Measurements from ENCODE around the gene INSIG2.
"Not testable (repeated sequence)": the region's sequence is repeated elsewhere in the genome, so short reads cannot be mapped to it uniquely, and the experiment has no call there.

The INSIG2 gene

DNA sequence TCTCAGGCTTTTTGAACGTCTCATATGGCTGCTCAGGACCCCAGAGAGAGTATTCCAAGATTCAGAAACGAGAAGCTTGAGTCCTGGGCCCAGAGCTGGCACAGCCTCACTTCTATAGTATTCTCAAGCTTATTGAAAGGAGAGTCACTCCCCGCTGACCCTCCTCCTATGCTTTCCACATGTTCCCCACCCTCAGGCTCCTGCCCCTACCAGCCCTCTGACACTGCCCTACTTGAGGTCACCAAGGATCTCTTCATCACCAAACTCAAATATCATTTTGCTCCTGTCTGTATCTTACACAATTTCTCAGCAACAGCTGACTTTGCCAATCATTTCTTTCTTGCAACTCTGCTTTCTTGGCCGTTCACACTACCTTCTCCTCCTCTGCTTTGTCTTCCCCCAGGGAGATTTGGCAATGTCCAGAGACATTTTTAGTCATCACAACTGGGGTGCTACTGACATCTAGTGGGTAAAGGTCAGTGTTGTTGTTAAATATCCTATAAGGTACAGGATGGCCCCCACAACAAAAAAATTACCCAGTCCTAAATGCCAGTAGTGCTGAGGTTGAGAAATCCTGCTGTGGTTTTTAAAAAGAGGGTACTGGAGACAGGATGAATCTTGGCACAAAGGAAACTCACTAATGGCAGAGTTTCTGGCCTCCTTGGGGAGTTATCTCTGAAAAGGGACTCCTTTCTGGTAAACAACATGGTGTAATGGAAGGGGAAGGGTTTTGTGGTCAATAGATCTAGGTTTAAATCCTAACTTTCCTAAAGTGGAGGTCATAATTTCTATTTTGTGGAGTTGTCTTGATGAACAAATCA lies 26.9 kb upstream of the INSIG2 start:
- DNase-seq, result peak; percentile 11

DNA sequence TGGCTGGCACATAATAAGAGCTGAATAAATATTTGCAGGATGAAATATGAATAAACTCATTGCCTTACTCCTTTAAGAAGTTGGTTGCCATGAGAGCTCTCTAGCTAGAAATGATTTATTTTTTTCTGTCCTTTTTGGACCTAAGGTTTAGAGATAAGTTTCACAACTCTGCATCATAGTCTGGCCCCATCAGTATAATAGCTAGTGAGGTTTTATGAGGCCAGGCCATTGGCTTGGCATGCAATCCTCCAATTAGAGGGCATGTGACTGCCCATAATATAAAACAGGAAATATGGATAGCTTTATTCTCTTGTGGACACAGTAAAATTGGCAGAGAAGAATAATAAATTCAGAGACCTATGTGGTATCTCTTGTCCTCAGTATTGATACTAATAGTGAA lies 26.2 kb upstream of the INSIG2 start:
- DNase-seq, result no peak

DNA sequence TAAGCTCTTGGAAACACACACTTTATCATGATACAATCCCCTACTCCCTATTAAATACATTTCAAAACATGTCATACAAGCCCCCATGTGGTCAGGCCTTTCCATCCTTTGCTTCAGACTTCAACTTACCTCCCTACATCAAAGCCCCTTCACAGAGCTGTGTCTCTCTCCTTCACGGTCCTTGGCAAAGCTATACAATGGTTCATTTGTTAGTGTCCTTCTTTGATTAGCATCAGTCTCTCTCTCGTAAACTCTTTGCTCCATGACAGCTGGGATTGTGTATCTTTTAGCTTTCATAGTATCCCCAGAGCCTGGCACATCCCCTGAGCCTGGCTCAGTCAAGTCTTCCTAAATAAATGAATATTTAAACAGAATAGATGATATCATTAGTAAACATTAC lies 25.6 kb upstream of the INSIG2 start:
- DNase-seq, result no peak

DNA sequence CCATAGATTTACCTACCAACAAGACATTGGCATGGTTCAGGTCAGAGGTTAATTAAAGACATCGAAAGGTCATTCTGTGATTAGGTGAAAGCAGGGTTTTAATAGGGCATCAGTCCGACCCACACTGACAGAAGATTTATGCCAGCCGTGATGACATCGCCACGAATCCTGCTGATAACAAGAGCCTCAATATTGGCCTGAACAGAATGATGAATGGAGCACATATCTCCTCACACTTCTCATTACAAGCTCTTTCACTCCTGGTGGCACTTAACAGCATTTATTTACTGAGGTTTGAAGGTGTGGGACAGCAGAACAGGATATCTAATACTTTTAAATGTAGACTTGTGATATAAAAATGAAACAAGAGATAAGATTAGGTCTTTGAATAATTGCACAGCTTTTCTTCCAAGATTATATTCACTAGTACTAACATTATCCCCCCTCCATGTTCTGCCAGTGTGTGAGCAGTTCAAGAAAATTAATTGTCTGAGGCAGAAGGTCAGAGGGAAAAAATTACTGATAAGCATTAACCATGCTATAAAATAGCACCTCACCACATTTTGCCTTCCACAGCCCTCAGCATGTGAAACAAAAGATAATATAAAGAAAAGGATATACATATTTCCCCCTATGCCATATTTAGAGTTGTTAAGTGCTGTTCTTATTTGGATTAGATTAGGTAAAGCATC lies 23.1 kb upstream of the INSIG2 start:
- DNase-seq, result no peak

DNA sequence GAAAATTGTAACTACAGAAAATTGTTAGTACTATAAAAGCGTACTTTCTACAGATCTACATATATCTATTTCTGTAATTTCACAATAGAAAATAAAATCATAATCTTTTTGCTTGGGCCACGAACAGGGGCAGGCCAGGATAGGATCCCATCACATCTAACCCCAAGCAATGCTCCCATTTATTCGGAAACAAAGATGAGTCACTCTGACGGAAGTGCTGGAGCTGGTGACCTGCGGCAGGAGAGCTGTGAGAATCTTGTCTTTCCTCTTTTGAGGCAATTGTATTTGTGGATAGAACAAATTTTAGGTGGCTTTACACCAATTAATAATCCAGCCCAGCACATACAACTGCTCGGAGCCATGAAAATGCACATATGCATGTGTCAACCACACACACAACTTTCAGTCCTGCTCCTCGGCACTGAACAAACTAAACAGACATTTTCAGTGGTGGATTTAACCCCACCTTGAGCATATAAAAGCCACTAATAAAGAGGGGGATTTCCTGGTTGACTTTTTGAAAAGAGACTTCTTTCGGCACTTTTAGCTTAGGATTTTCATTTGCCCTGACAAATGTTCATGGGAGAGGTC lies 22.3 kb upstream of the INSIG2 start:
- no peak for DNase-seq

DNA sequence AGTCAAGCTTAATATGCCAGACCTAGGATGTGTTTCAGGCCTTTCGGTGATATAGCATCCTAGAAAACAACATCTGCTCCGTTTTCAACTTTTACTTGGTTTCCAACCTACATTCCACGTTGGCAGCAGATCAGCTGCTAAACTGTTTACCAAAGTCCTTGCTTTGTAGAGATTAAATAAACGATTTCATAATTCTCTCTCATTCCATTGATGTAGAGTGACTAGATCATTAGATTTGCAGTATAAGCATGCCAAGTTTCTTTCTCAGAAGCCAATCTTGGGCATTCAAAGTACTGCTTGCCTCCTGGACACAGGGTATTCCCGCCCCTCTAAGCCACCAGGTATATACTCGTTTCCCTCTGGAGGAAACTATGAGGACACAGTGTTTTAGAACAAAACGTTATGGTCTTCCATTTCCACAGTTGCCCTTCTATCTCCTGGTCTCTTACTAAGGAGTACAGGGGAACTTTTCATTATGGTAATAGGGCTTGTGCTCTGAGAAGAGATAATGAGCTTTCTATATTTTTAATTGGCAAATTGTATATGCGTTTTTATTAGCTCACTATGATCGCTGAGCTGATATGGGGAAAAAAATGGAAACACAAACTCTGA lies 10.5 kb upstream of the INSIG2 start:
- DNase-seq, result no peak

DNA sequence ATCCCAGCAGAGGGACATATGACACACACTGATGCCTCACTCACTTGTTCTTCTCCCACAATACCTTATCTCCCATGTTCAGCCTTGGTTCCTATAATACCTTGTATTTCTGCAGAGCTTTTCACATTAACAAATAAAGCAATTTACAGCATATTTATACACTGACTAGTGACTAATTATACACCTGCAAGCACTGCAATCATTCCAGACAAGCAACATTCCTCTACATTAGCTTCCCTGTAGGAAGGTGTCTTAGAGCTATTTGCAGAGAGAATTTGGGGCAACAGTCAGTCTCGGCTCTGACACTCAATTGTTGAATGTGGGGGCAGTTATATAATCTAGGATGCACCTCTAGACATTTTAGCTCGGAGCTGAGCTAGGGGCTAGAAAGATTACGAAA lies 9.5 kb upstream of the INSIG2 start:
- no peak for DNase-seq

DNA sequence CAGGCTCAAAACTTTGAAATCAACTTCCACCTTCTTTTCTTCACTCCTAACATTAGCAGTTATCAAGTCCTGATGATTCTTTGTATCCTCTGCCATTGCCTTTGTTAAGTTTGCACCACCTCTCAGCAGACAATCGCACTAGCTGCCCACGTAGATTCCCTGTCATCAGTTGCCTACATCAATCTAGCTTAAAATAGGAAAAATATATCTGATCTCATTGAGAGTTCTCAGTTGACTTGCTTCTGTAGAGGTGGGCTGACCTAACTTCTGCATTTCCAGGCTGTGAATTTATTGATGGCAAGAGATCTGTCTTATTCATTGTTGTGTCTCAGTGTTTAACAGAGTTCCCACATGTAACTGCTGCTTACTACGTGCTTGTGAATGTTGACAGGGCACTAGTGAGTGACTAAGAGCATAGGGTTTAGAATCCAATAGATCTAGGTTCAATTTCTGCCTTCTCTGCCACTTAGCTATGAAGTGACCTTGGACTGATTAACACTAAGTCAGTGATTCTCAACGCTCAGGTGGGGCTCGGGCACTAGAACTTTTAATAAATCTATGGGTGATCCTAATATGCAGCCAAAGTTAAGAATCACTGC lies 3.7 kb upstream of the INSIG2 start:
- no peak for DNase-seq

DNA sequence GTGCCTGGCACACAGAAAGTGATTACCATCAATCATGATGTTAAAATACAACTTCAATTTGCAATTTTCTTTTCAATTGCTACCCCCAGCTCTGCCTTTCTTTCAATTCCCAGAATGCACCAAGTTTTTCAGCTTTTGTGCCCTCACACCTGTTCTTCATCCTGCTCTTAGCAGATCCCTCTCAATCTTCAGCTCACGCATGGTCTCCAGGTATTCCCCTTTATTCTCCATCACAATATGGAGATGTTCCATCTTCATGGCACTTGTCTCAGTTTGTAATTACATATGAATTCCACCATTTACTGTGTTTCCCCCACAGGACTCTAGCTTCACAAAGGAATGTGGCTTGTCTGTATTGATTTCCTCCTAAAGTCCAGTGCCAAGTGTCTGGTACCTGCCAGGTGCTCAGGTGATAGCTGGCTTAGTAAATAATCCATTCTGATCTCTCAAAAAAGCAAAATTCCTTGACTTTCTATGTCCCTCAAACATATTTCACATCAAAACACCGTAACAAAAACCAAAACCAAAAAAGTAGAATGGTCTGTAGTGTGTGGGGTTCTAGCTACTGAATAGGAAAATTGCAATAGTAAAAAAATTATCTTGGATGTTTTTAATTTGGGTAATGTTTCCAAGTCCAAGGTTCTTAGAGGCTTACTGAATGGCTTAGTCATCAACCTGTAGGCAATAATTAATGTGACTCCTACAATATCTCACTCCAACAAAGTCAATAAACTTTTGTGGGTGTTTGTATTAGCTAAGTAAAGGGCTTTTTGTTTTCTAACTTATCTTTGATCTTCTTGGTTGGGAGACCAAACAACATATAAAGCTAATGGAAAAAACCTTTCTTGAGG lies 2.9 kb upstream of the INSIG2 start:
- DNase-seq, result no peak

DNA sequence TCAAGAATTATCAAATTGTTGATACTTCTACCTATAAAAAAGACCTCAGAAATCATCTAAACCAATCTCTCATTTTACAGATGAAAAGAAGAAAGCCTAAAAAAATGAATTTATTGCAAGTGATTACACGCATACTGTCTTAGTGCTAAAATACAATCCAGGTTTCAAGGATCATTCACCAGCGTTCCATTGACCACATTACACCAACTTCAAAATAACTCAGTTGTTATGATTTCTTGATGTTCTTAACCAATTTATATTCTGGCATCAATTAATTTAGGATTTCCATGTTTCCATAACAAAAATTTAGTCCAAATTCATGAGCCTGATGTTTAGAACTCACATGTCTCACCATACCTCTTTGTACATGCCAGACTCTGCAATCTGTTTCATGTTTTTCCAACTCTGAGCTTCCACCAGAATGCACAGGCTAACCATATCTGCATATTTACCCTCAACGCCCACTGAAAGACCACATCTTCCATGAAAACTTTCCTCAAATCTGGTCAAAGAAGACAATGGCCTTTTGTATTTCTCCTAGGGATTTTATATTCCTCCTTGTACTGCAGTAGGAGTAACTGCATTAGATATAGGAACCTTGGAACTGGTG lies 2.1 kb upstream of the INSIG2 start:
- no peak for DNase-seq

DNA sequence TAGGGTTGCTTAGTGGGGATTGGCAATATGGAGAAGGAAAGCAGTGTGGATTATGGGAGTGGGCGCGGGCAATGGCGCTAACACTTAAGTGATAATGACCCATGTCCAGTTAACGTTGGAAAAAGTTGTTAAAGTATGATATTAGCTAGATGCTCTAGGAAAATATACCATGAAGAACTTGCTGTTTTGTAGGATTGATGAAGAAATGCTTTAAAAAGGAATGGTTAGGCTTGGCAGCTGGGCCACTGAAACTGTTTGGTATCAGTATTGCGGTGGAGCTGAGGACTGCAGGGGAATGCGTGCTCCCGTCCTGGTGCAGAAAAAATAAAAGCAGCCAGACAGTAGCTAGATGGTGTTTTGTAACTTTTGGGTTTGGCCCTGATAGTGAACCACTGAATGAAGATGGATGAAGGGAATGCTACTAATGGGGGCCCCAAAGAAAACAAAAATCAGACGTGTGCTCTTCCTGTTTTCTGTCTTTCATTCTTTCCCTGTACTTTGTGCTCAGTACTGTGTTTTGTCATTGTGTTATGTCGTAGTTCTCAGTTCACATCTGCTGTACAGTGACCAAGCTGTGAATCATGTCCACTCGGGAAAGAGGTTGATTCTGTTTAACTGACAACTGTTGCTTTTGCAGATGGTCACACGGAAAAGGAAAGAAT lies 999 bp downstream of the INSIG2 start:
- DNase-seq, result peak; percentile 22

DNA sequence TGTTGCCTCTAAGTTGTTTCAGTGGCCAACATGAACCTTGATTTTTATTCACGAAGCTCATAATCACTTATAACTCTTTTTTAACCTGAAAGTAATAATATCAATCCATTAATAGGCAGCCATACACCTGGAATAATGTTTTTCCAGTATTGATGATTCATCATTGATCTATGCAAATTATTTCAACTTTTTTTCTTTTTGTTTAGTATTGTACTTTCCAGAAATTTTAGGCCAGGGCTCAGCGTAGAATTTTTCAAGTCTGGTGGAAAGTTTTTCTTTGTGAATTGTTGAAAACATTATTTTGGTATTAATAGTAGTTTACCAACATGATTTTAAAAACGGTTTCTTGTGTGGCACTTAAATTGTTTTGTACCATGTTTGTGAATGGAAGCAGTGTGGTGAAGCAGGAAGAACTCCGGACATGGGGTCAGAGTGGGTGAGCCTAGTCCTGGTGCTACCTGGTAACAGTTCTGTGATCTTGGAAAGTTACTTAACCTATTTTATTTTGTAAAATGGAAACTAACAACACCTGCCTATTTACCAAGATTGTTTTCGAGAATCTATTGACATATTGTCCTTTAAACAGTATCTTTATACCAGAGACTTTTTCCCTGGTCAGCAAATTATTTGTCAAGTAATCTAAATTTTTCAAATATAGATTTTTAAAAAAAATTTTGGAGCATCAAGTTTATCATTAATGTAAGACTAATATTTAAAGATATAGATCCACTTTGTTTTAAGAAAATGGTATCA lies 2.3 kb downstream of the INSIG2 start:
- DNase-seq, result no peak

DNA sequence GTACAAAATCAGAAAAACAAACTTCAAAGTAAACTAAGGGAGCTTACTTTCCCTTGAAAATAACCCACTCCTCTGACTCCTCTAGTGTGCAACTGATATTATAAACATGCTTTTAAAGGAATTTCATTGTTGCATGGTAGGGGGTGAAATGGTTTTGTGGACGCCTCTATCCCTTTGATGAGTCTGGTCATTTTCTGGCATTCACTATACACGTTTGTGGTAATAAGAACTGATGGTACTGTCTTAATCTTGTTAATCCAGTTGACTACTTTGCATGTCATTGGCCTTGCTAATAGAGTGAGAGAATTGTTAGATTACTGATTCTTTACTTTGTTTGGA lies 2.8 kb downstream of the INSIG2 start:
- no peak for DNase-seq

DNA sequence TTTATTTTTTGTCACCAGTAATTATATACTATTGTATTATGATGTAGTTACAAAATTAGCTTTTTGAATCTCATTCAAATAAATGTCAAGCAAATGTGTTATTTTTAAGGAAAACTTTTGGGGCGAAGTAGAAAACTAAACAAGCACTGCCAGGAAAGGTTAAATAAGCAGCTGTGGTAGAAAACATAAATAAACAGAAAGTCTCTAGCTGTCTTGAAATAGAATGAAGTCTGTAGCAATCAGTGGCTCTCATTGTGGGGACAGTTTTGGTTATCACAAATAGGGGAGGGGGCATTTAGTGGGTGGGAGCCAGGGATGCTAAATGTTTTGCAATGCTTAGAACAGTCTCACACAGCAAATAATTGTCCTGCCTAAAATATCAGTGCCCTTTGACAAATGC lies 3.4 kb downstream of the INSIG2 start:
- DNase-seq, result no peak

DNA sequence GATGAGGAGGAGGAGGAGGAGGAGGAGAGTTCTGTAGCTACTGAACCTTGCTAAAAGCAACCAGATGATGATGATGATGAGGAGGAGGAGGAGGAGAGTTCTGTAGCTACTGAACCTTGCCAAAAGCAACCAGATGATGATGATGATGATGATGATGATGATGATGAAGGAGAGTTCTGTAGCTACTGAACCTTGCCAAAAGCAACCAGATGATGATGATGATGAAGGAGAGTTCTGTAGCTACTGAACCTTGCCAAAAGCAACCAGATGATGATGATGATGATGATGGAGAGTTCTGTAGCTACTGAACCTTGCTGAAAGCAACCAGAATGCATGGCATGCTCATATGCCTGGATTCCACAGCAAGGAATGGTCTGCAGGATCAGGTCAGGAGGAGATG lies 5.8 kb downstream of the INSIG2 start:
- DNase-seq, result not testable (repeated sequence)

DNA sequence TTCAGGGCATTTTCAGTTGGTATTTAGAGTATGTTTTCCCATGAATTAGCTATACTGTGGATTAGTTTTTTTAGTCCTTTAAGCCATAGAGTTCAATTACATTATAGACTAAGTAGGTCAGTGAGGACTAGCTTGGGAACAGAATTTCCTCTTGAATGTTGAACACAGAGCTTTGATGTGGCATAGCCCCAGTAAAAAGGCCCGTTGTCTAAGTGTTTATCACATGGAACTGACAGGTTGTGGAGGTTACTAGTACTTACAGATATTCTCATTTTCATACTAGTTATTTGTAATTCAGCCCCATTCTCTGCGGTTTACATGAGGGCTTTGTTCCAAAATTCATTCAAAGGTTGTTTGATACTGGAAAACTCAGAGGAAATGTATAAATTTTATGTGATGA lies 6.2 kb downstream of the INSIG2 start:
- peak; percentile 6 for DNase-seq

DNA sequence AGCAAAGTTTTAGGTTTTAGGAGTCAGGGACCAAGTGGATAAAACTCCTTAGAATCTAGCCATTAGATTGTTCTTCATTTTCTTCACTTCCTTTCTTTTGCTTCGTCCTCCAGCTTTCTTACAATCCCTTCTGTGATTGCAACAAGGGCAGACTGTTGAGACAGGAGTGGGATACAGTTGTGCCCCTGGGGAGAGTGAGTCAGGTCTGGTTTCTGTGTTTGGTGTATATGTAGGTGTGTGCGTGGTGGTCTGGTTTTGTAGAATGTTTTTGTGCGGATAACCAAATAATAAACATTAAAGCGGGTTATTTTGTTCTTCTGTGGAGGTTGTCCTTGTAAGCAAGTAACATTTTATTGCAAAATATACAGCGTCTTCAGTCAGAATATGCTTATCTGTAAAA lies 7.3 kb downstream of the INSIG2 start:
- DNase-seq, result no peak

DNA sequence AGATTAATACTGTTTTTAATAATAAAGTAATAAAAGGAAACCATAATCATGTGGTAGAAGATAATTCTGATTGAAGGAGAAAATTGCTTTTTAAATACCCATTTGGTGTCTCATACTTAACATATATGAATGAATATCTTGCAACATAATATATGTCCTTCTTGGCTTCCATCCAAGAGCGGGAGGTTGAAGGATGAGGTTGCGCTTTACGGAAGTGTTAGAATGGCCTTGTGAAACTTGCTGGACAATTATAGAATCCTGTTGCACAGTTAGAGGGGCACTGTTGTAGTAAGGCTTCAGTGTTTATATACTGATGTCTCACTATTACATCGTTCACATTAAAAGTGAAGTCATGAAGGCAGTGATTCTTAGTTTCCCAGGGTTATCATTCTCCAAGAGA lies 9.4 kb downstream of the INSIG2 start:
- DNase-seq, result peak; percentile 4

DNA sequence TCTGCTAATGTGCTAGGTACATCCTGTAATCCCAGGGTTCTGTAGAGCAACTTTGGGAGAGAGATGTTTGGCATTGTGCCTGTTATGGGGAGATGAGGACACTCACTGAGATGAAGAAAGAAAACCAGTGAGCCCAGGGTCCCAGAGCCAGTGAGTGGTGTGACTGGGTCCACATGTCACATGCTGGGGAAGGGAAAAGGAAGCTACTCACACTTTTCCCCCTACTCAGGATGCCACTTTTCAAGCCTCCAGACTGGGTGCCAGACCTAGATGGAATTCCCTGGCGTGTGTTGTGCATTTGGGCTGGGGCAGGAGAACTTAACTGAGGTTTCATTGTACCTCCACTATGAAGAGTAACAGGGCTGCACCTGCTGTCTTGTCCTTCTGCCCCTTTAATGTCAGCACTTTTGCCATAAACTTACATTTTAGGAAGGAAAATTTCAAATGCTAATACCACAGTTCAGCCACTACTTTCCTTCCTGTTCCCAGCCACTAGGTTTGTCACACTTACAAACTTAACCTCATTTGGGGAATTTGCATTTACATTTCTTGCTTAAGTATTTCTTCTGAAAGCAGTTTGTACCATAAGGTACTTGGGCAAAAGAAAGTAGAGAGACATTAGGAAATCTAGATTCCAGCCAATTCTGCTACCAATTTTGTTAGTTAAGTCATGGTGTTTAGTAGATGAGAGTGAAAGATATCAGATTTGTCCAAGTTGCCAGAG lies 10.2 kb downstream of the INSIG2 start:
- no peak for DNase-seq

Data from CD4-positive, alpha-beta T cell treated with Interleukin-17A for 1 hour (primary cell).